DND-41 (cell line): ENCODE data around the gene ZIM2.

Source experiments
- CTCF ChIP-seq: IDR thresholded peaks from 2 replicates; pipeline ENCODE4 v1.5.1; 2012; ENCODE audit warnings: borderline replicate concordance, low read length, moderate library complexity, mild to moderate bottlenecking; ENCODE audit not compliant: poor library complexity, severe bottlenecking; ENCODE audit errors: extremely low read depth
- EZH2 ChIP-seq: IDR thresholded peaks from 3 replicates; pipeline ENCODE4 v1.6.1; 2012; ENCODE audit warnings: borderline replicate concordance, low read depth, mild to moderate bottlenecking, moderate library complexity, low read length, inconsistent platforms; ENCODE audit not compliant: severe bottlenecking

DNA sequence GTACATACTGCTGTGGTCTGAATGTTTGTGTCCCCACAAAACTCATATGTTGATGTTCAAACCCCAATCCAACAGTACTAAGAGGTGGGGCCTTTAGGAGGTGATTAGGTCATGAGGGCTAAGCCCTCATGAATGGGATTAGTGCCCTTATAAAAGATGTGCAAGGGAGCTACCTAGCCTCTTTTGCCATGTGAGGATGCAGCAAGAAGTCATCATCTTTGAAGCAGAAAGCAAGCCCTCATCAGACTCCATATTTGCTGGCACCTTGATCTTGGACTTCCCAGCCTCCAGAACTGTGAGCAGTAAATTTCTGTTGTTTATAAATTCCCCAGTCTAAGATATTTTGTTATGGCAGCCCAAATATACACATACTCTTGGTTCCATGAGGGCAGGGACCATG lies 33.9 kb downstream of the ZIM2 start:
- TF ChIP-seq EZH2 (no peak), CTCF (no peak)
